H9 (cell line): ENCODE results near the gene GOLT1A. TPM values are rescaled to one million over a fixed set of nuclear protein-coding genes. Genes with fewer than 3 reads are reported as not detected.

ENCODE experiments used
- DNase-seq: peaks from one replicate; pipeline ENCODE4 v3.0.0-alpha.2; 2017
- H2AFZ ChIP-seq: one replicate; pipeline ENCODE4 v1.6.1; 2013; ENCODE audit warnings: mild to moderate bottlenecking, low read length, control low read depth, moderate library complexity
- H2AK5ac ChIP-seq: 2 replicates; pipeline ENCODE4 v1.6.1; 2013; ENCODE audit warnings: low read length, control low read depth, mixed read lengths; ENCODE audit not compliant: insufficient read length
- H2BK120ac ChIP-seq: one replicate; pipeline ENCODE4 v1.6.1; 2013; ENCODE audit warnings: low read depth, mild to moderate bottlenecking, low read length, control low read depth, inconsistent platforms; ENCODE audit not compliant: poor library complexity, severe bottlenecking
- H2BK12ac ChIP-seq: 2 replicates; pipeline ENCODE4 v1.6.1; 2013; ENCODE audit warnings: low read length, control low read depth, mixed read lengths, low read depth; ENCODE audit not compliant: insufficient read length
- H2BK15ac ChIP-seq: 2 replicates; pipeline ENCODE4 v1.6.1; 2013; ENCODE audit warnings: low read depth, low read length, control low read depth
- H2BK20ac ChIP-seq: one replicate; pipeline ENCODE4 v1.6.1; 2013; ENCODE audit warnings: low read depth, mild to moderate bottlenecking, low read length, control low read depth, inconsistent platforms; ENCODE audit not compliant: poor library complexity, severe bottlenecking
- H2BK5ac ChIP-seq: 2 replicates; pipeline ENCODE4 v1.6.1; 2013; ENCODE audit warnings: low read length, control low read depth, mixed read lengths; ENCODE audit not compliant: insufficient read length
- H3K14ac ChIP-seq: 2 replicates; pipeline ENCODE4 v1.6.1; 2013; ENCODE audit warnings: low read length, control low read depth; ENCODE audit not compliant: insufficient read depth
- H3K18ac ChIP-seq: 2 replicates; pipeline ENCODE4 v1.6.1; 2013; ENCODE audit warnings: low read depth, mild to moderate bottlenecking, mixed read lengths, low read length, control low read depth; ENCODE audit not compliant: insufficient read length
- H3K23ac ChIP-seq: 2 replicates; pipeline ENCODE4 v1.6.1; 2013; ENCODE audit warnings: low read length, control low read depth, mixed read lengths, low read depth; ENCODE audit not compliant: insufficient read length
- H3K23me2 ChIP-seq: 2 replicates; pipeline ENCODE4 v1.6.1; 2013; ENCODE audit warnings: low read depth, mild to moderate bottlenecking, mixed read lengths, low read length, control low read depth; ENCODE audit not compliant: insufficient read length, poor library complexity, severe bottlenecking
- H3K27ac ChIP-seq: 2 replicates; pipeline ENCODE4 v1.5.1; 2013; ENCODE audit warnings: low read length, control low read depth, mixed read lengths, low read depth; ENCODE audit not compliant: insufficient read length
- H3K27me3 ChIP-seq: 2 replicates; pipeline ENCODE4 v1.6.1; 2013; ENCODE audit warnings: low read length, control low read depth, inconsistent platforms; ENCODE audit not compliant: insufficient read depth
- H3K4ac ChIP-seq: 2 replicates; pipeline ENCODE4 v1.6.1; 2013; ENCODE audit warnings: low read depth, mild to moderate bottlenecking, control low read depth, inconsistent platforms, low read length, moderate library complexity
- H3K4me1 ChIP-seq: 2 replicates; pipeline ENCODE4 v1.6.1; 2013; ENCODE audit warnings: low read length, control low read depth, inconsistent platforms; ENCODE audit not compliant: insufficient read depth
- H3K4me2 ChIP-seq: 2 replicates; pipeline ENCODE4 v1.6.1; 2013; ENCODE audit warnings: low read length, control low read depth, mixed read lengths; ENCODE audit not compliant: insufficient read length, insufficient read depth
- H3K56ac ChIP-seq: 2 replicates; pipeline ENCODE4 v1.6.1; 2013; ENCODE audit warnings: low read depth, mild to moderate bottlenecking, mixed read lengths, low read length, control low read depth; ENCODE audit not compliant: insufficient read length
- H3K79me1 ChIP-seq: 2 replicates; pipeline ENCODE4 v1.6.1; 2013; ENCODE audit warnings: low read depth, mild to moderate bottlenecking, moderate library complexity, low read length, control low read depth, inconsistent platforms; ENCODE audit not compliant: insufficient read depth, poor library complexity, severe bottlenecking
- H3K79me2 ChIP-seq: 2 replicates; pipeline ENCODE4 v1.6.1; 2013; ENCODE audit warnings: low read length, control low read depth, inconsistent platforms; ENCODE audit not compliant: insufficient read depth
- H3K9ac ChIP-seq: 2 replicates; pipeline ENCODE4 v1.6.1; 2013; ENCODE audit warnings: low read length, control low read depth, mixed read lengths; ENCODE audit not compliant: insufficient read length; ENCODE audit errors: extremely low read depth
- H3K9me3 ChIP-seq: one replicate; pipeline ENCODE4 v1.6.1; 2013; ENCODE audit warnings: low read depth, low read length, inconsistent platforms; ENCODE audit not compliant: control insufficient read depth
- H3T11ph ChIP-seq: one replicate; pipeline ENCODE4 v1.6.1; 2013; ENCODE audit warnings: mild to moderate bottlenecking, low read length, control low read depth, inconsistent platforms
- H4K20me1 ChIP-seq: one replicate; pipeline ENCODE4 v1.6.1; 2013; ENCODE audit not compliant: control insufficient read depth, insufficient read length, insufficient read depth
- H4K5ac ChIP-seq: 2 replicates; pipeline ENCODE4 v1.6.1; 2013; ENCODE audit warnings: low read depth, mild to moderate bottlenecking, mixed read lengths, low read length, control low read depth; ENCODE audit not compliant: insufficient read length
- H4K8ac ChIP-seq: replicated peaks from 2 replicates; pipeline ENCODE4 v1.6.1; 2013; ENCODE audit warnings: low read length, control low read depth, mixed read lengths, low read depth; ENCODE audit not compliant: insufficient read length
- H4K91ac ChIP-seq: 2 replicates; pipeline ENCODE4 v1.6.1; 2013; ENCODE audit warnings: low read depth, mild to moderate bottlenecking, moderate library complexity, mixed read lengths, low read length, control low read depth; ENCODE audit not compliant: insufficient read length
- H3K27ac Mint-ChIP-seq, 3 experiments: 2 replicates in 2 of 3; 3 replicates in 1 of 3; pipeline ENCODE4 v1.8.0; 2020 to 2021; ENCODE audit warnings: mixed read lengths in 3 of 3, mild to moderate bottlenecking in 1 of 3, moderate library complexity in 1 of 3
- H3K27me3 Mint-ChIP-seq: 2 replicates; pipeline ENCODE4 v1.8.0; 2021; ENCODE audit warnings: low read depth, mild to moderate bottlenecking, moderate library complexity, mixed read lengths
- H3K36me3 Mint-ChIP-seq, 3 experiments: 2 replicates in 2 of 3; 3 replicates in 1 of 3; pipeline ENCODE4 v1.8.0; 2020 to 2021; ENCODE audit warnings: low read depth in 3 of 3, mixed read lengths in 3 of 3; ENCODE audit not compliant: insufficient read depth in 1 of 3
- H3K4me1 Mint-ChIP-seq, 2 experiments: 2 replicates each; pipeline ENCODE4 v1.8.0; 2020; ENCODE audit warnings: mixed read lengths in 2 of 2
- H3K4me3 Mint-ChIP-seq, 2 experiments: 2 replicates in 1 of 2; 3 replicates in 1 of 2; pipeline ENCODE4 v1.8.0; 2020 to 2021; ENCODE audit warnings: mild to moderate bottlenecking in 2 of 2, mixed read lengths in 2 of 2, moderate library complexity in 1 of 2
- H3K9me3 Mint-ChIP-seq, 2 experiments: 2 replicates in 1 of 2; 3 replicates in 1 of 2; pipeline ENCODE4 v1.8.0; 2020; ENCODE audit warnings: mild to moderate bottlenecking in 2 of 2, mixed read lengths in 2 of 2, moderate library complexity in 1 of 2
- WGBS: extraction: QIAGEN DNeasy Blood & Tissue Kit; methylation state at CpG from one replicate; pipeline ENCODE4 v1.1.7; 2013; ENCODE audit warnings: missing lambda C conversion rate, low lambda C conversion rate, mixed read lengths; ENCODE audit not compliant: insufficient read length; ENCODE audit errors: extremely low coverage; 5-methylcytosine and 5-hydroxymethylcytosine counted together
- total RNA-seq: library from RNA; stranded (reverse); gene quantifications from 2 replicates; pipeline ENCODE4 v1.2.1, GENCODE V29; 2021
- TF ChIP-seq, protein P1 (sequence below): fragments of 200-600 bp; sonication (generic); conservative IDR thresholded peaks from 3 replicates; pipeline ENCODE4 v1.8.0; 2021; ENCODE audit warnings: antibody characterized with exemption, mild to moderate bottlenecking

GOLT1A gene
- total RNA-seq, 1 experiment from 2014 or later, result 4.2 TPM

GRCh38 chr1:204260601-204261197, 46.9 kb upstream of the GOLT1A start:
- Histone ChIP-seq H2BK15ac (no peak overlapping the region), H4K91ac (no peak overlapping the region), H4K5ac (no peak overlapping the region), H3K4me2 (no peak overlapping the region), H3T11ph (no peak overlapping the region), H4K20me1 (no peaks in the 10 kb centered on the region), H2BK5ac (no peak overlapping the region), H3K27ac (no peak overlapping the region), H2BK20ac (no peak overlapping the region), H4K8ac (no peak overlapping the region), H3K27me3 (no peaks in the 10 kb centered on the region), H3K18ac (no peak overlapping the region), H3K79me1 (no peaks in the 10 kb centered on the region), H3K23me2 (no peaks in the 10 kb centered on the region), H3K9ac (no peak overlapping the region), H3K9me3 (no peaks in the 10 kb centered on the region), H3K79me2 (no peaks in the 10 kb centered on the region), H2AK5ac (no peak overlapping the region), H3K4me1 (peaks cover under 1% of the 10 kb centered on the region), H3K56ac (no peak overlapping the region), H3K14ac (no peak overlapping the region), H2AFZ (no peak overlapping the region), H3K23ac (no peak overlapping the region), H2BK120ac (no peak overlapping the region), H2BK12ac (no peak overlapping the region), H3K4ac (no peak overlapping the region)
- H3K27me3 Mint-ChIP-seq, result peaks cover 3% of the 10 kb centered on the region
- TF ChIP-seq, protein P1, sequence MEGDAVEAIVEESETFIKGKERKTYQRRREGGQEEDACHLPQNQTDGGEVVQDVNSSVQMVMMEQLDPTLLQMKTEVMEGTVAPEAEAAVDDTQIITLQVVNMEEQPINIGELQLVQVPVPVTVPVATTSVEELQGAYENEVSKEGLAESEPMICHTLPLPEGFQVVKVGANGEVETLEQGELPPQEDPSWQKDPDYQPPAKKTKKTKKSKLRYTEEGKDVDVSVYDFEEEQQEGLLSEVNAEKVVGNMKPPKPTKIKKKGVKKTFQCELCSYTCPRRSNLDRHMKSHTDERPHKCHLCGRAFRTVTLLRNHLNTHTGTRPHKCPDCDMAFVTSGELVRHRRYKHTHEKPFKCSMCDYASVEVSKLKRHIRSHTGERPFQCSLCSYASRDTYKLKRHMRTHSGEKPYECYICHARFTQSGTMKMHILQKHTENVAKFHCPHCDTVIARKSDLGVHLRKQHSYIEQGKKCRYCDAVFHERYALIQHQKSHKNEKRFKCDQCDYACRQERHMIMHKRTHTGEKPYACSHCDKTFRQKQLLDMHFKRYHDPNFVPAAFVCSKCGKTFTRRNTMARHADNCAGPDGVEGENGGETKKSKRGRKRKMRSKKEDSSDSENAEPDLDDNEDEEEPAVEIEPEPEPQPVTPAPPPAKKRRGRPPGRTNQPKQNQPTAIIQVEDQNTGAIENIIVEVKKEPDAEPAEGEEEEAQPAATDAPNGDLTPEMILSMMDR, result no peak
- H3K27ac Mint-ChIP-seq, result no peak overlapping the region
- H3K36me3 Mint-ChIP-seq, result peaks cover 0 to 15% (median 0%) of the 10 kb centered on the region in 3 experiments; a peak in 3 of 7 replicates
- DNase-seq, result no peak
- no peak overlapping the region for H3K4me3 Mint-ChIP-seq
- peaks cover 21 to 24% of the 10 kb centered on the region in 2 experiments for H3K4me1 Mint-ChIP-seq
- no peaks in the 10 kb centered on the region for H3K9me3 Mint-ChIP-seq
- no CpG with 5 or more reads among the region's 14 CpGs for WGBS
